ENCODE data around the gene KCNIP1. TPM values are rescaled to one million over a fixed set of nuclear protein-coding genes. Genes with fewer than 3 reads are reported as not detected.

KCNIP1 gene
- total and polyA plus RNA-seq, 7 donors, result 0.03 TPM; not detected in 6

DNA sequence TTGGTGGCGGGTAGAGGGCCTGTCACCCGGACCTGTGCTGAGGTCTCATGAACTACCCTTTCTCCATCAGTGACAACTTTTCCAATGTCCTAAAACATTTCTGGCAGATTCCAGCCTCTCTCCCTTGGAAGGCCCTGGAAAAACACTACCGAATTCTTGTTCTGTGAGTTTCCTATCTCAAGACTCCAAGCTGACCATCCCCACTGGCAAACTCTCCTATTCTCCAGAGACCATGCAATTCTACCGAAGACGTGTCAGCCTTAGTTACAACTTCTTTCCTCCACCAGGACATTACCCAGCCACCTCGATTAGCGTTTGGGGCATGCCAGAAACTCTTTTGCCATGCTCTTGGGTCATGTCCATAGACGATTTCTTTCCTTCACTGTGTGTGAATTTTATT lies 252.9 kb downstream of the KCNIP1 start:
- Histone ChIP-seq H3K36me3 (ENCODE audit: insufficient read depth in 1 of 2, low read depth in 1 of 2) (no peaks in the 10 kb centered on the region), H3K27ac (no peak overlapping the region), H3K27me3 (ENCODE audit: insufficient read depth in 3 of 3, low read length in 2 of 3) (peaks cover 0 to 10% (median 0%) of the 10 kb centered on the region in 3 donors), H3K9me3 (no peaks in the 10 kb centered on the region), H3K4me1 (no peaks in the 10 kb centered on the region), H3K4me3 (no peak overlapping the region)
- TF ChIP-seq, protein P1, sequence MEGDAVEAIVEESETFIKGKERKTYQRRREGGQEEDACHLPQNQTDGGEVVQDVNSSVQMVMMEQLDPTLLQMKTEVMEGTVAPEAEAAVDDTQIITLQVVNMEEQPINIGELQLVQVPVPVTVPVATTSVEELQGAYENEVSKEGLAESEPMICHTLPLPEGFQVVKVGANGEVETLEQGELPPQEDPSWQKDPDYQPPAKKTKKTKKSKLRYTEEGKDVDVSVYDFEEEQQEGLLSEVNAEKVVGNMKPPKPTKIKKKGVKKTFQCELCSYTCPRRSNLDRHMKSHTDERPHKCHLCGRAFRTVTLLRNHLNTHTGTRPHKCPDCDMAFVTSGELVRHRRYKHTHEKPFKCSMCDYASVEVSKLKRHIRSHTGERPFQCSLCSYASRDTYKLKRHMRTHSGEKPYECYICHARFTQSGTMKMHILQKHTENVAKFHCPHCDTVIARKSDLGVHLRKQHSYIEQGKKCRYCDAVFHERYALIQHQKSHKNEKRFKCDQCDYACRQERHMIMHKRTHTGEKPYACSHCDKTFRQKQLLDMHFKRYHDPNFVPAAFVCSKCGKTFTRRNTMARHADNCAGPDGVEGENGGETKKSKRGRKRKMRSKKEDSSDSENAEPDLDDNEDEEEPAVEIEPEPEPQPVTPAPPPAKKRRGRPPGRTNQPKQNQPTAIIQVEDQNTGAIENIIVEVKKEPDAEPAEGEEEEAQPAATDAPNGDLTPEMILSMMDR (IDR thresholded peaks at IDR 0.05), result no peak
- 67 to 83% (median 68%) methylated on average over 8 of the region's 8 CpGs for WGBS, 3 donors
- intact Hi-C loops (cut with DNase I), result no loop called here
- DNase-seq, result no peak
- no peak for ATAC-seq

DNA sequence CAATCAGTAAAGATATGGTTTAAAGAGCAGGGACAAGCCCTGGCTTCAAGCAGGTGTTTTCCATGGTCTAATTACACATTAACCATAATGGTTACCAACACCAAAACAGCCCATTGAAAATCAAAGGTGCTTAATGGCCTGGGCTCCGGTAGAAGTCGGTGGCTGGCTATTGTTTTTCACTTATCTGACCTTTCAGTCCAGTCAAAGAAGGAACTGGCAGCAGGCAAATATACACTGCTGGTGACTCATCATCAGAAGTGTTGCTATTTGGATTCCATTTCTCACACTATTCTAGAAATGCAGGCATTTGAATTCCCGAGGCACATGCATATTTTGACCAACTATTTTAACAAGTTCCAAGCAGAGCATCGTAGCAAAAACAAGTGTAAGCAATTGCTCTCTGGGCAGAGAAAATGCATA lies 253.4 kb downstream of the KCNIP1 start:
- ATAC-seq (no peak), DNase-seq (no peak)
- TF ChIP-seq, protein P1 (IDR thresholded peaks at IDR 0.05), result no peak
- Histone ChIP-seq H3K9me3 (no peaks in the 10 kb centered on the region), H3K4me1 (no peaks in the 10 kb centered on the region), H3K27ac (no peak overlapping the region), H3K36me3 (ENCODE audit: insufficient read depth in 1 of 2, low read depth in 1 of 2) (no peaks in the 10 kb centered on the region), H3K4me3 (no peak overlapping the region), H3K27me3 (ENCODE audit: insufficient read depth in 3 of 3, low read length in 2 of 3) (peaks cover 0 to 10% (median 0%) of the 10 kb centered on the region in 3 donors)
- 9 to 16% (median 12%) methylated on average over 4 of the region's 4 CpGs for WGBS, 3 donors
- intact Hi-C loops (cut with DNase I), result no loop called here

DNA sequence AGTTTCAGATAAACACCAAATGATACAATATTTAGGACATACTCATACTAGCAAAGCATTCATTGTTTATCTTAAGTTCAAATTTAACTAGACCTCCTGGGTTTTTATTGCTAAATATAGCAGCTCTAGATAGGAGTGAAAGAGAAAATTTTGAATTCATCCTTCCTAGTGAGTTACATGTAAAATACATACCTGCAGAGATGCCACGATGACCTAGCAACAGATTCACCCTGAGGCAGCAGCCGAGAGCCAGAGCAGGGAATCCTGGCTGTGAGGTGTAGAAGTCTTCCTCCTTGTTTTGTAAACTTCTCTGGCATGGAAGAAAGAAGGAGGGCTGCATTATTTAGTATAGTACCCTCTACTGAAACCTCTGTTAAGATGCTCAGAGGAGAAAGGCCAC lies 253.8 kb downstream of the KCNIP1 start:
- no peak for DNase-seq
- Histone ChIP-seq H3K36me3 (ENCODE audit: insufficient read depth in 1 of 2, low read depth in 1 of 2) (no peaks in the 10 kb centered on the region), H3K9me3 (no peaks in the 10 kb centered on the region), H3K4me3 (no peak overlapping the region), H3K27ac (no peak overlapping the region), H3K4me1 (no peaks in the 10 kb centered on the region), H3K27me3 (ENCODE audit: insufficient read depth in 3 of 3, low read length in 2 of 3) (peaks cover 0 to 10% (median 0%) of the 10 kb centered on the region in 3 donors)
- 82 to 86% (median 83%) methylated on average over 2 of the region's 2 CpGs for WGBS, 3 donors
- intact Hi-C loops (cut with DNase I), result no loop called here
- ATAC-seq, result no peak
- TF ChIP-seq, protein P1 (IDR thresholded peaks at IDR 0.05), result no peak

DNA sequence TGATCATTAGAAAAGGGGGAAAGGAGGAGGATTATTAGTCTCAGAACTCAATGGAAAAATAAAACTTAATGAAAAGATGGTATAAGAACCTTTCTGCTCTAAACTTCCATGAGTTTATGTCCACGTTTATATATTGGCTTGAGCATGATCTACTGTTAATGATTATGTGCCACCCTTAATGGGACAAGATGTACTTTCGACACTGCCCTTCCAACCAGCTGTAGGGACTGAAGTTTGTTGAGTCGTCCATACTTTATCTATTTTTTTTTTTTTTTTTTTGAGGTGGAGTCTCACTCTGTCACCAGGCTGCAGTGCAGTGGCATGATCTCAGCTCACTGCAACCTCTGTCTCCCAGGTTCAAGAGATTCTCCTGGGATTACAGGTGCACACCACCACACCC lies 254.7 kb downstream of the KCNIP1 start:
- H3K27ac ChIP-seq, result no peak overlapping the region
- no peak for DNase-seq
- no peaks in the 10 kb centered on the region for H3K4me1 ChIP-seq
- no peaks in the 10 kb centered on the region for H3K36me3 ChIP-seq (ENCODE audit: insufficient read depth in 1 of 2, low read depth in 1 of 2)
- intact Hi-C loops (cut with DNase I), result no loop called here
- TF ChIP-seq, protein P1 (IDR thresholded peaks at IDR 0.05), result no peak
- ATAC-seq, result no peak
- no peaks in the 10 kb centered on the region for H3K9me3 ChIP-seq
- no peak overlapping the region for H3K4me3 ChIP-seq
- peaks cover 0 to 10% (median 0%) of the 10 kb centered on the region in 3 donors for H3K27me3 ChIP-seq (ENCODE audit: insufficient read depth in 3 of 3, low read length in 2 of 3)
- WGBS, 3 donors, result 88 to 94% (median 92%) methylated on average over 3 of the region's 3 CpGs

DNA sequence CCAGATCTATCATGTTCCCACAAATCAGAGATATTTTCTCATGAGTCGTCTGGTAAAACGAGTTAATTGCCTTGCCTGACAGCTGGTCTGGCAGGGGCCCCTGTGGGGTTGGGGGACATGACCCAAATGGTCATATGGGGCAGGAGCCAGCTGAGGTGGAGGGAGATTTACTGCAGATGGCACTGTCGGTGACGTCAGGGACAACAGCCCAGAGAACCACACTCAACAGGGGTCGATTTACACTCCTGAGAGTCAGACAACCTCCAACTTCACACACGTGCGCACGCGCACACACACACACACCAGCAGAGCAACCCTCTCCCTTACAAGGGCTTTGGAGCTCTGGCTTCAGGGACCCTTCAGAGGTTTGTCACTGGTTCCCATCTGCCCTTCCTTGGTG lies 256.3 kb downstream of the KCNIP1 start:
- ATAC-seq, result no peak
- Histone ChIP-seq H3K27me3 (ENCODE audit: insufficient read depth in 3 of 3, low read length in 2 of 3) (peaks cover 0 to 10% (median 0%) of the 10 kb centered on the region in 3 donors), H3K4me3 (no peak overlapping the region), H3K27ac (no peak overlapping the region), H3K4me1 (no peaks in the 10 kb centered on the region), H3K36me3 (ENCODE audit: insufficient read depth in 1 of 2, low read depth in 1 of 2) (no peaks in the 10 kb centered on the region), H3K9me3 (no peaks in the 10 kb centered on the region)
- TF ChIP-seq, protein P1 (IDR thresholded peaks at IDR 0.05), result no peak
- WGBS, 3 donors, result 43 to 53% (median 44%) methylated on average over 9 of the region's 9 CpGs
- DNase-seq, result no peak
- intact Hi-C loops (cut with DNase I), result loop anchor here in 1 of 2 donors (10.0 kb wide), 1 partner anchor 1035 kb away; no protein-coding TSS in a partner anchor

Measured in psoas muscle (tissue), 8 donors.